ENCODE data around the gene LRRIQ1. TPM values are rescaled to one million over a fixed set of nuclear protein-coding genes. Genes with fewer than 3 reads are reported as not detected.

Gene LRRIQ1
- total and polyA plus RNA-seq, 2 experiments from 2014 or later: 2.0 to 6.9 TPM

DNA sequence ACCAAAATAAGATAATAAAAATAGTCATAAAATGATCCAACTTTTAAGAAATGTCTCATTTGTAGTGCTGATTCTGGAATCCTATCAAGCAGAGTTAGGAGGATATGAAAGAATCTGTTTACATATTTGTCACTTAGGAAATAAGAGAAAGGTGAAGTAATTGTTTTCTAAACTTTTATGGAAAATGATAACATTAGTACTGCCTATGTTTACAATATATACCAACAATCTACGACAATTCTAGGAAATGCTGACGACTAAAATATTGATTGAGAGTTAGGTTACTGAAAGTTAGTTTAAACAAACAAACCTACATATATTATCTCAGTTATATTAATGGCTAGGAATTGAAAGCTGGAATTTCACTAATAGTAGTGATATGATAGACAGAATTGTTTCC, 18.1 kb upstream of the LRRIQ1 start:
- TF ChIP-seq, protein P1, sequence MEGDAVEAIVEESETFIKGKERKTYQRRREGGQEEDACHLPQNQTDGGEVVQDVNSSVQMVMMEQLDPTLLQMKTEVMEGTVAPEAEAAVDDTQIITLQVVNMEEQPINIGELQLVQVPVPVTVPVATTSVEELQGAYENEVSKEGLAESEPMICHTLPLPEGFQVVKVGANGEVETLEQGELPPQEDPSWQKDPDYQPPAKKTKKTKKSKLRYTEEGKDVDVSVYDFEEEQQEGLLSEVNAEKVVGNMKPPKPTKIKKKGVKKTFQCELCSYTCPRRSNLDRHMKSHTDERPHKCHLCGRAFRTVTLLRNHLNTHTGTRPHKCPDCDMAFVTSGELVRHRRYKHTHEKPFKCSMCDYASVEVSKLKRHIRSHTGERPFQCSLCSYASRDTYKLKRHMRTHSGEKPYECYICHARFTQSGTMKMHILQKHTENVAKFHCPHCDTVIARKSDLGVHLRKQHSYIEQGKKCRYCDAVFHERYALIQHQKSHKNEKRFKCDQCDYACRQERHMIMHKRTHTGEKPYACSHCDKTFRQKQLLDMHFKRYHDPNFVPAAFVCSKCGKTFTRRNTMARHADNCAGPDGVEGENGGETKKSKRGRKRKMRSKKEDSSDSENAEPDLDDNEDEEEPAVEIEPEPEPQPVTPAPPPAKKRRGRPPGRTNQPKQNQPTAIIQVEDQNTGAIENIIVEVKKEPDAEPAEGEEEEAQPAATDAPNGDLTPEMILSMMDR (IDR thresholded peaks at IDR 0.05; ENCODE audit: low read depth, low read length): no peak
- Histone ChIP-seq H3K27ac (no peak overlapping the region), H3K4me1 (ENCODE audit: low read depth) (no peaks in the 10 kb centered on the region), H3K27me3 (no peaks in the 10 kb centered on the region), H3K36me3 (no peaks in the 10 kb centered on the region), H3K9me3 (ENCODE audit: low read depth) (no peaks in the 10 kb centered on the region), H3K4me3 (no peak overlapping the region)
- no peak for DNase-seq (ENCODE audit: low read depth in 1 of 2, low spot score in 1 of 2)

- TF ChIP-seq, protein P1 (IDR thresholded peaks at IDR 0.05; ENCODE audit: low read depth, low read length): peak; percentile 25
- peaks cover 7% of the 10 kb centered on the region for H3K27me3 ChIP-seq
- H3K36me3 ChIP-seq: no peaks in the 10 kb centered on the region
- H3K4me3 ChIP-seq: no peak overlapping the region
- H3K4me1 ChIP-seq (ENCODE audit: low read depth): no peaks in the 10 kb centered on the region
- H3K27ac ChIP-seq: no peak overlapping the region
- DNase-seq (ENCODE audit: low read depth in 1 of 2, low spot score in 1 of 2): peak; percentile 32 to 38
- no peaks in the 10 kb centered on the region for H3K9me3 ChIP-seq (ENCODE audit: low read depth)
Observed at GRCh38 chr12:85029456-85029855, 6.7 kb upstream of the LRRIQ1 start.

- peaks cover 2% of the 10 kb centered on the region for H3K4me1 ChIP-seq (ENCODE audit: low read depth)
- TF ChIP-seq, protein P1 (IDR thresholded peaks at IDR 0.05; ENCODE audit: low read depth, low read length): no peak
- no peak for DNase-seq (ENCODE audit: low read depth in 1 of 2, low spot score in 1 of 2)
- H3K27ac ChIP-seq: no peak overlapping the region
- no peaks in the 10 kb centered on the region for H3K36me3 ChIP-seq
- no peaks in the 10 kb centered on the region for H3K9me3 ChIP-seq (ENCODE audit: low read depth)
- H3K4me3 ChIP-seq: peak overlapping the region; percentile 59
- peaks cover 7% of the 10 kb centered on the region for H3K27me3 ChIP-seq
Observed at GRCh38 chr12:85036733-85037132, 582 bp downstream of the LRRIQ1 start.

DNA sequence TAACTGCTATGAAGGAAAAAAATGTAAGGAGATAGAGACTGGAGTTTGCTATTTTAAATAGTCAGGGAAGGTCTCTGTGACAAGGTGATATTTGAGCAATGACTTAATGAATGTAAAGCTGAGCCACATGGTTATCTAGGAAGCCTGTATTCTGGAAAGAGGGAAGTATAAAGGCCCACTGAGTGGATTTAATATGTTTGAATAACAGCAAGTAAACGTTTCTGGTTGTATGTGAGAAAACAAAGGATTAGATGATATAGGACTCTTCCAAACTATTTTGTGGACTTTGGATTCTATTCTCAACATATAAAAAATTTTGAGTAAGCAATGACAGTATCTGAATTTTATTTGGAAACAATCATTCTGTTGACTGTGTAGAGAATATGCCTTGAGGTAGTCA, 5.2 kb downstream of the LRRIQ1 start:
- DNase-seq (ENCODE audit: low read depth in 1 of 2, low spot score in 1 of 2): no peak
- no peak overlapping the region for H3K4me3 ChIP-seq
- no peak overlapping the region for H3K27ac ChIP-seq
- H3K4me1 ChIP-seq (ENCODE audit: low read depth): peaks cover 2% of the 10 kb centered on the region
- H3K36me3 ChIP-seq: no peaks in the 10 kb centered on the region
- TF ChIP-seq, protein P1 (IDR thresholded peaks at IDR 0.05; ENCODE audit: low read depth, low read length): no peak
- no peaks in the 10 kb centered on the region for H3K9me3 ChIP-seq (ENCODE audit: low read depth)
- H3K27me3 ChIP-seq: no peaks in the 10 kb centered on the region

GRCh38 chr12:85043829-85044228, 7.7 kb downstream of the LRRIQ1 start:
- H3K4me3 ChIP-seq: no peak overlapping the region
- TF ChIP-seq, protein P1 (IDR thresholded peaks at IDR 0.05; ENCODE audit: low read depth, low read length): no peak
- H3K4me1 ChIP-seq (ENCODE audit: low read depth): no peaks in the 10 kb centered on the region
- no peak overlapping the region for H3K27ac ChIP-seq
- no peak for DNase-seq (ENCODE audit: low read depth in 1 of 2, low spot score in 1 of 2)
- H3K36me3 ChIP-seq: no peaks in the 10 kb centered on the region
- H3K9me3 ChIP-seq (ENCODE audit: low read depth): no peaks in the 10 kb centered on the region
- H3K27me3 ChIP-seq: no peaks in the 10 kb centered on the region
